GM12875 (cell line): ENCODE measurements around the gene ATP4B.
"Not testable (repeated sequence)": the region's sequence is repeated elsewhere in the genome, so short reads cannot be mapped to it uniquely, and the experiment has no call there.

Experiments
- H3K4me3 ChIP-seq: one replicate; pipeline ENCODE4 v1.5.1; 2011; ENCODE audit warnings: low read depth, low read length, control low read depth
- CTCF ChIP-seq: IDR thresholded peaks from 2 replicates; pipeline ENCODE4 v1.5.1; 2011; ENCODE audit warnings: low read depth, mild to moderate bottlenecking, control low read depth, inconsistent platforms, low read length, moderate library complexity, borderline replicate concordance; ENCODE audit not compliant: insufficient read depth

The ATP4B gene

GRCh38 chr13:113628291-113629270, 29.4 kb downstream of the ATP4B start:
- H3K4me3 ChIP-seq, result no peak overlapping the region
- no peak for TF ChIP-seq CTCF

GRCh38 chr13:113627136-113627535, 30.9 kb downstream of the ATP4B start:
- no peak overlapping the region for H3K4me3 ChIP-seq
- TF ChIP-seq CTCF, result no peak

- no peak for TF ChIP-seq CTCF
- no peak overlapping the region for H3K4me3 ChIP-seq
Observed at GRCh38 chr13:113625965-113626721, 31.9 kb downstream of the ATP4B start.

- H3K4me3 ChIP-seq, result not testable (repeated sequence)
Observed at GRCh38 chr13:113624640-113625304, 33.2 kb downstream of the ATP4B start.

GRCh38 chr13:113624235-113624587, 33.8 kb downstream of the ATP4B start:
- no peak overlapping the region for H3K4me3 ChIP-seq
- TF ChIP-seq CTCF, result no peak

- no peak for TF ChIP-seq CTCF
- no peak overlapping the region for H3K4me3 ChIP-seq
Observed at GRCh38 chr13:113623491-113624234, 34.3 kb downstream of the ATP4B start.

GRCh38 chr13:113622791-113623490, 35.1 kb downstream of the ATP4B start:
- no peak for TF ChIP-seq CTCF
- no peak overlapping the region for H3K4me3 ChIP-seq

GRCh38 chr13:113621986-113622550, 35.9 kb downstream of the ATP4B start:
- not testable (repeated sequence) for H3K4me3 ChIP-seq
